CD8-positive, alpha-beta memory T cell (primary cell): ENCODE data around the gene NRDE2. TPM values are rescaled to one million over a fixed set of nuclear protein-coding genes. Genes with fewer than 3 reads are reported as not detected.

ENCODE experiments used
- CTCF ChIA-PET: fragments of 350-600 bp; sonication (Branson Sonifier 250); formaldehyde crosslinking; loops from one replicate; lab custom pipeline; 2021; ENCODE audit warnings: antibody characterized with exemption; lab: Charles Lee
- POLR2A ChIA-PET: fragments of 350-600 bp; sonication (Branson Sonifier 250); formaldehyde crosslinking; loops from one replicate; lab custom pipeline; 2021; ENCODE audit warnings: antibody characterized with exemption; lab: Charles Lee
- DNase-seq, 5 donors: peaks; one replicate each; pipeline versions ENCODE4 v3.0.0 to v3.0.0-alpha.2; 2020 to 2022; ENCODE audit warnings: mixed read lengths in 1 of 5
- H3K27ac ChIP-seq: one replicate; pipeline ENCODE4 v1.7.0; 2013; ENCODE audit warnings: low read depth, mild to moderate bottlenecking, low read length, moderate library complexity
- H3K27me3 ChIP-seq: 2 replicates; pipeline ENCODE4 v1.7.0; 2013; ENCODE audit warnings: low read length, mild to moderate bottlenecking; ENCODE audit not compliant: insufficient read depth, poor library complexity, severe bottlenecking
- H3K36me3 ChIP-seq: 2 replicates; pipeline ENCODE4 v1.7.0; 2013; ENCODE audit warnings: mild to moderate bottlenecking, low read length, moderate library complexity; ENCODE audit not compliant: insufficient read depth
- H3K4me1 ChIP-seq: 2 replicates; pipeline ENCODE4 v1.7.0; 2013; ENCODE audit warnings: mild to moderate bottlenecking, low read length, moderate library complexity; ENCODE audit not compliant: insufficient read depth
- H3K4me3 ChIP-seq: 2 replicates; pipeline ENCODE4 v1.7.0; 2013; ENCODE audit warnings: mild to moderate bottlenecking, low read length
- H3K9me3 ChIP-seq: 2 replicates; pipeline ENCODE4 v1.7.0; 2013; ENCODE audit warnings: mild to moderate bottlenecking, low read length
- H3K27ac Mint-ChIP-seq, 8 donors: one replicate each; pipeline ENCODE4 v1.8.0; 2020 to 2021; ENCODE audit warnings: mixed read lengths in 8 of 8, mild to moderate bottlenecking in 6 of 8, inconsistent platforms in 3 of 8, moderate library complexity in 3 of 8
- H3K27me3 Mint-ChIP-seq, 2 donors: one replicate each; pipeline ENCODE4 v1.8.0; 2020 to 2021; ENCODE audit warnings: mixed read lengths in 2 of 2, mild to moderate bottlenecking in 1 of 2, moderate library complexity in 1 of 2
- H3K36me3 Mint-ChIP-seq, 3 donors: one replicate each; pipeline ENCODE4 v1.8.0; 2020 to 2021; ENCODE audit warnings: mixed read lengths in 3 of 3, inconsistent platforms in 1 of 3, mild to moderate bottlenecking in 1 of 3
- H3K4me1 Mint-ChIP-seq, 3 donors: one replicate each; pipeline ENCODE4 v1.8.0; 2020 to 2021; ENCODE audit warnings: mixed read lengths in 3 of 3, inconsistent platforms in 1 of 3, mild to moderate bottlenecking in 1 of 3
- H3K4me3 Mint-ChIP-seq, 7 donors: one replicate each; pipeline ENCODE4 v1.8.0; 2020 to 2021; ENCODE audit warnings: mixed read lengths in 7 of 7, mild to moderate bottlenecking in 6 of 7, moderate library complexity in 4 of 7, inconsistent platforms in 2 of 7
- H3K9me3 Mint-ChIP-seq, 5 donors: one replicate each; pipeline ENCODE4 v1.8.0; 2020 to 2022; ENCODE audit warnings: mixed read lengths in 5 of 5, mild to moderate bottlenecking in 3 of 5, moderate library complexity in 2 of 5, inconsistent platforms in 1 of 5
- polyA plus RNA-seq: library from polyadenylated mRNA; unstranded; fragments of 300-500 nt; fragmentation: Illumina TruSeq; gene quantifications from one replicate; pipeline ENCODE4 v1.2.3, GENCODE V29; 2021
- total RNA-seq, 2 experiments: library from RNA; stranded (reverse); gene quantifications; one replicate each; pipeline ENCODE4 v1.2.3, GENCODE V29; 2021

NRDE2 gene
- total and polyA plus RNA-seq, 3 experiments from 2014 or later = 10.7 to 28.7 (median 25.8) TPM

DNA sequence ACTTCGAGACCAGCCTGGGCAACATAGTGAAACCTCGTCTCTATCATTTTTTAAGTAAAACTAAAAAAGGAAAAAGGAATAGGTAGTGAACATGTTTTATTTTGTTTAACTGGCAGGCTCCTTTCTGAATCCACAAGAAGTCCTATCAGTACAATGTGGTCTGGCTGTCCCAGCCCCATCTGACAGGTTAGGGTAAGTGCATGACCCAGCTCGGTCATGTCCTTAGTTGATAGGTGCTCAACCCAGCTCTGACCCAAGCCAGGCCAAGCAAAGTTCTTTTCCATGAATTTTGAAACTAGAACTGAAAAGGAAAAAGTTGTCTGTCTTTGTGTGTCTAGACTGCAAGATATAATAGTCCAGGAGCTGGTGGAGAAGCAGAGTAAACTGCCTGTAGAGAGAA is 4.7 kb upstream of the NRDE2 start:
- Histone ChIP-seq H3K27me3 (no peaks in the 10 kb centered on the region), H3K9me3 (no peaks in the 10 kb centered on the region), H3K27ac (no peak overlapping the region), H3K4me3 (no peak overlapping the region), H3K4me1 (peaks cover 1% of the 10 kb centered on the region), H3K36me3 (no peaks in the 10 kb centered on the region)
- ChIA-PET CTCF (no interaction called here), POLR2A (no interaction called here)
- peaks cover 0 to 7% (median 4%) of the 10 kb centered on the region in 3 donors for H3K36me3 Mint-ChIP-seq
- no peak overlapping the region for H3K27ac Mint-ChIP-seq
- peaks cover 29 to 47% of the 10 kb centered on the region in 2 donors for H3K27me3 Mint-ChIP-seq
- no peak overlapping the region for H3K4me3 Mint-ChIP-seq
- H3K9me3 Mint-ChIP-seq = no peaks in the 10 kb centered on the region
- peaks cover 11% of the 10 kb centered on the region in 3 donors for H3K4me1 Mint-ChIP-seq
- DNase-seq = no peak

DNA sequence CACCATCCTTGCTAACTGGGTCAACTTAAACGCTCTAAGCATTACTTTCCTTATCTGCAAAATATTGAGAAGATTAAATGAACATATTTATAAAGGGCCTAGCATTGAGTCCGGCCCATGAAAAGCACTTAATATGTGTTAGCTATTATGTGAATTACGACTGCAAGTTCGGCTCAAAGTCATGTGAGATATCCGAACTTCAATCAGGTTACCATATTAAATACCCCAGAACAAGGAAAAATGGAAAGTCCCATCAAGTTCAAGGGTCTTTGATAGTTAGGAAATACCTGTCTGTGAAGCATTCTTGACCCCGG is 487 bp upstream of the NRDE2 start:
- H3K27ac ChIP-seq = peak overlapping the region; percentile 3
- no peaks in the 10 kb centered on the region for H3K9me3 ChIP-seq
- Mint-ChIP-seq H3K9me3 (no peaks in the 10 kb centered on the region), H3K4me3 (peak overlapping the region; percentile 89 to 97 (median 92)), H3K36me3 (peaks cover 0 to 18% (median 1%) of the 10 kb centered on the region in 3 donors), H3K27ac (peak overlapping the region; percentile 86 to 99 (median 95)), H3K4me1 (peaks cover 27 to 40% (median 35%) of the 10 kb centered on the region in 3 donors), H3K27me3 (peaks cover 18 to 22% of the 10 kb centered on the region in 2 donors)
- ChIA-PET CTCF (no interaction called here), POLR2A (interaction anchor here (2.2 kb wide), 1 partner anchor 51 kb away, joined by 14 read pairs; no protein-coding TSS in a partner anchor)
- peaks cover 14% of the 10 kb centered on the region for H3K4me1 ChIP-seq
- no peak for DNase-seq
- peak overlapping the region; percentile 64 for H3K4me3 ChIP-seq
- no peaks in the 10 kb centered on the region for H3K27me3 ChIP-seq
- H3K36me3 ChIP-seq = no peaks in the 10 kb centered on the region

DNA sequence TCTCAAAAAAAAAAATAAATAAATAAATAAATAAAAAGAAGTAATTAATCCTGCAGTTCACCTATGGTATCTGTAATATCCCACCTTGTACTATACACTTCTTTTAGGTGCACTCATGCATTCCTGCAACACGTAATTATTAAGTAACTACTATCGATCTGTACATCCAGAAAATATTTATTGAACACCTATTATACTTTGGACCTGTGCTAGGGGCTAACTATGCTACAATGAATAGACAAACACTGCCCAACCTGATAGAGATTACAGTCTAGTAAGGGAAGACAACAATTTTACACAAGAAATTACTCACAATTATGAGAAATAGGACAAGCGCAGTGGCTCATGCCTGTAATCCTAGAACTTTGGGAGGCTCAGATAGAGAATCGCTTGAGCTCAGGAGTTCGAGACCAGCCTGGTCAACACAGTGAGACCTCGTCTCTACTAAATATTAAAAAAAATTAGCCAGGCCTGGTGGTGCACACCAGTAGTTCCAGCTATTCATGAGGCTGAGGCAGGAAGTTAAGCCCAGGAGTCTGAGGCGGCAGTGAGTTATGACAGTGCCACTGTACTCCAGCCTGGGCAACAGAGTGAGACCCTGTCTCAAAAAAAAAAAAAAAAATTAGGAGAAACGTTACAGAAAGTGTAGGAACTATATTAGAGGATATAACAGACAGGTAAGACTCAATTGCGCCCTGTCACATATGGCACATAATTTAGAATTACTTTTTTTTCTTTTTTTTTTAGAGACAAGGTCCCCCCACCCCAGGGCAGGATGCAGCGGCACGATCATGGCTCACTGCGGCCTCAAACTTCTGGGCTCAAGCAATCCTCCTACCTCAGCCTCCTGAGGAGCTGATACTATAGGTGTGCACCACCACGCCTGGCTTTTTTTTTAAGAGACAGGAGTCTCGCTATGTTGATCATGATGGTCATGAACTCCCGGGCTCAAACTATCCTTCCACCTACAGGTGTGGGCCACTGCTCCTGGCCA is 1.2 kb downstream of the NRDE2 start:
- POLR2A ChIA-PET = interaction anchor here (0.6 to 2.2 kb wide), 6 partner anchors 13 to 69 kb away, joined by 3 to 14 read pairs (median 4); partner anchors contain the start of gene CALM1
- H3K36me3 Mint-ChIP-seq = peaks cover 0 to 24% (median 3%) of the 10 kb centered on the region in 3 donors
- Histone ChIP-seq H3K27ac (peak overlapping the region; percentile 60), H3K4me3 (peak overlapping the region; percentile 64), H3K4me1 (peaks cover 14% of the 10 kb centered on the region), H3K27me3 (no peaks in the 10 kb centered on the region), H3K9me3 (no peaks in the 10 kb centered on the region), H3K36me3 (no peaks in the 10 kb centered on the region)
- peak overlapping the region; percentile 89 to 97 (median 92) for H3K4me3 Mint-ChIP-seq
- H3K27ac Mint-ChIP-seq = peak overlapping the region; percentile 86 to 99 (median 95)
- CTCF ChIA-PET = interaction anchor here (0.7 to 1.1 kb wide), 5 partner anchors 9 to 428 kb away, joined by 3 to 4 read pairs (median 3); no protein-coding TSS in a partner anchor
- no peaks in the 10 kb centered on the region for H3K9me3 Mint-ChIP-seq
- H3K27me3 Mint-ChIP-seq = peaks cover 6 to 8% of the 10 kb centered on the region in 2 donors
- DNase-seq = no peak
- peaks cover 31 to 45% (median 43%) of the 10 kb centered on the region in 3 donors for H3K4me1 Mint-ChIP-seq

DNA sequence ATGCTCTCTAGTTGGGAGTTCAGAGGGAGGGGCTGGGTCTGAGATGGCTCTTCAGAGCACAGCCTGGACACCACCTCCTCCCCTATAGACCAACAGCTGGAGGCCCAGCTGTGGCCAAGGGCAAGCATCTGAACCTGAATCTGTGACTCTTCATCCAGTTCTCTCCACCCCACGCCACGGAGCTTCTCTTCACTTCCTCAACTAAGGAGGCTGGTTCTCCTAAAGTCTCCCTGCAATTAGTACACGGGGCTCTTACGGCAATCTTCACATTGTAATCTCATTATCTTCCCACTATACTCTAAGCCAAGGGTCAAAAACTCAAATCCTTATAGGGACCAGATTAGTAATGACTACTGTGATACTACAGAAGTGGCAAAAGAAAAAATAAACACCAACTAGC is 9.8 kb downstream of the NRDE2 start:
- H3K27ac Mint-ChIP-seq = peak overlapping the region in 2 of 8 donors; percentile 16 to 51
- H3K4me3 ChIP-seq = no peak overlapping the region

DNA sequence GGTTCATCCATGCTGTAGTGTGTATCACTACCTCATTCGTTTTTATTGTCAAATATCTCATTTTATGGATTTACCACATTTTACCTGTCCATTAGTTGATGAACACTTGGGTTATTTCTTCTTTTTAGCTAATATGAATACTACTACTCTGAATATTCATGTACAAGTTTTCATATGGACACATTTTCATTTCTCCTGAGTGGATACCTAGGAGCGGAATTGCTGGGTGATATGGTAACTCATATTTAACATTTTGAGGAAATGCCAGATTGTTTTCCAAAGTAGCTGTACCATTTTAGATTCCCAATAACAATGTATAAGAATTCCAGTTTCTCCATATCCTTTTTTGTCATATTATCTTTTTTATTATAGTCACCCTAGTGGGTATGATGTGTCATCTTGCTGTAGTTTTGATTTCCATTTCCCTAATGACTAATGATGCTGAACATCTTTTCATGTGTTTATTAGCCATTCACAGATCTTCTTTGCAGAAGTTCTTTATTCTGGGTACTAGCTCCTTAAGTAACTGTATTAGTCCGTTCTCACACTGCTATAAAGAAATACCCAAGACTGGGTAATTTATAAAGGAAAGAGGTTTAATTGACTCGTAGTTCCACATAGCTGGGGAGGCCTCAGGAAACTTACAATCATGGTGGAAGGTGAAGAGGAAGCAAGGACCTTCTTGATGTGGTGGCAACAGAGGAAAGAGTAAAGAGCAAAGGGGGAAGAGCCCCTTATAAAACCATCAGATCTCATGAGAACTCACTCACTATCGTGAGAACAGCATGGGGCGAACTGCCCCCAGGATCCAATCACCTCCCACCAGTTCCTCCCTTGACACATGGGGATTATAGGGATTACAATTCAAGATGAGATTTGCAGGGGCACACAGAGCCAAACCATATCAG is 11.9 kb downstream of the NRDE2 start:
- no peaks in the 10 kb centered on the region for H3K27me3 Mint-ChIP-seq
- peaks cover 9 to 50% (median 20%) of the 10 kb centered on the region in 3 donors for H3K36me3 Mint-ChIP-seq
- H3K4me3 Mint-ChIP-seq = no peak overlapping the region
- ChIA-PET CTCF (interaction anchor here (1.1 to 1.5 kb wide), 2 partner anchors 11 to 80 kb away, joined by 3 to 4 read pairs; no protein-coding TSS in a partner anchor), POLR2A (no interaction called here)
- H3K27ac ChIP-seq = no peak overlapping the region
- H3K4me1 ChIP-seq = no peaks in the 10 kb centered on the region
- H3K4me1 Mint-ChIP-seq = peaks cover 21 to 41% (median 32%) of the 10 kb centered on the region in 3 donors
- DNase-seq = no peak
- H3K9me3 Mint-ChIP-seq = no peaks in the 10 kb centered on the region
- peaks cover 16% of the 10 kb centered on the region for H3K36me3 ChIP-seq
- no peaks in the 10 kb centered on the region for H3K9me3 ChIP-seq
- H3K4me3 ChIP-seq = no peak overlapping the region
- H3K27me3 ChIP-seq = no peaks in the 10 kb centered on the region
- H3K27ac Mint-ChIP-seq = no peak overlapping the region

More for the DNA sequence above, 9.8 kb downstream of the NRDE2 start:
- Histone ChIP-seq H3K27me3 (no peaks in the 10 kb centered on the region), H3K27ac (no peak overlapping the region), H3K9me3 (no peaks in the 10 kb centered on the region), H3K36me3 (peaks cover 7% of the 10 kb centered on the region), H3K4me1 (no peaks in the 10 kb centered on the region)
- no peak for DNase-seq
- Mint-ChIP-seq H3K4me3 (no peak overlapping the region), H3K36me3 (peaks cover 5 to 44% (median 14%) of the 10 kb centered on the region in 3 donors), H3K9me3 (no peaks in the 10 kb centered on the region), H3K27me3 (no peaks in the 10 kb centered on the region), H3K4me1 (peaks cover 25 to 48% (median 46%) of the 10 kb centered on the region in 3 donors)
- POLR2A ChIA-PET = no interaction called here
- CTCF ChIA-PET = interaction anchor here (0.7 to 1.0 kb wide), 2 partner anchors 9 to 115 kb away, joined by 3 read pairs; partner anchors contain the start of gene NRDE2

DNA sequence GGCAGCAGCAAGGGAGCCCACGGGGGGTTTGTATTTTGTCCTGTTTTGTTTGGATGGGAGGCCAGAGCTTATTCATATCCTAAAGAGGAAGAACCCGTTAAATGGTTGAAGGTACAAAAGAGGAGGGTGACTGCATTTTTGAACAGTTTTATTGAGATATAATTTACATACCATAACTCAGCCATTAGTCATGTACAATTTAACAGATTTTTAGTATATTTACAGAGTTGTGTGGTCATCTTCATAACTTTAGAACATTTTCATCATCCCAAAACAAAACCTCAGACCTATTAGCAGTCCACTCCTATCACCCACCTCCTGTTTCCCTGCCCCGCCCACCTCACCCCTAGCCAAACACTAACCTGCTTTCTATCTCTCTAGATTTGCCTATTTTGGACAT is 12.6 kb downstream of the NRDE2 start:
- H3K4me3 Mint-ChIP-seq = no peak overlapping the region
- no peaks in the 10 kb centered on the region for H3K4me1 ChIP-seq
- CTCF ChIA-PET = interaction anchor here (1.1 to 1.5 kb wide), 2 partner anchors 12 to 80 kb away, joined by 3 to 4 read pairs; no protein-coding TSS in a partner anchor

DNA sequence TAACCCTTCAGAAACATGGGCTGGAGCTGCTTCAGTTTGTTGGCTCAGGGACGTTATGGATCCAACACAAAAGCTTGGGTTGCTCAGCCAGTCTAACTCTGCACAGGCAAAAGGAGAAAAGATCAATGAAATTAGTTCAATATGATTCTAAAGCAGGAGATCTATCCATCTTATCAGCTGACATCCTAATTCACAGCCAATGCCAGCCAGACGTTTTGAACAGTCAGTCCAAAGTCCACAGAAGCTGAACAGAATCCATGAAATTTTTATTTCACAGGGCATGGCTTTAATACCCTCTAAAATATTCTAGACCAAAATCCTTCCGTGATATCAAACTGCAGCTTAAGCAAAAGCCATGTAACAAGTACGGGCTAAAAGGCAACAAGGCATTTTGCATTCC is 13.7 kb downstream of the NRDE2 start:
- no peak for DNase-seq
- Histone ChIP-seq H3K9me3 (no peaks in the 10 kb centered on the region), H3K4me1 (no peaks in the 10 kb centered on the region), H3K4me3 (no peak overlapping the region), H3K27me3 (no peaks in the 10 kb centered on the region), H3K36me3 (peaks cover 16% of the 10 kb centered on the region), H3K27ac (no peak overlapping the region)
- Mint-ChIP-seq H3K9me3 (no peaks in the 10 kb centered on the region), H3K4me1 (peaks cover 14 to 27% (median 23%) of the 10 kb centered on the region in 3 donors), H3K4me3 (no peak overlapping the region), H3K36me3 (peaks cover 18 to 59% (median 21%) of the 10 kb centered on the region in 3 donors), H3K27me3 (no peaks in the 10 kb centered on the region), H3K27ac (no peak overlapping the region)
- ChIA-PET CTCF (no interaction called here), POLR2A (interaction anchor here (0.6 kb wide), 2 partner anchors 12 to 1103 kb away, joined by 3 to 4 read pairs; no protein-coding TSS in a partner anchor)

More for the DNA sequence above, 12.6 kb downstream of the NRDE2 start:
- DNase-seq = no peak
- Histone ChIP-seq H3K4me3 (no peak overlapping the region), H3K36me3 (peaks cover 16% of the 10 kb centered on the region), H3K27me3 (no peaks in the 10 kb centered on the region), H3K9me3 (no peaks in the 10 kb centered on the region), H3K27ac (no peak overlapping the region)
- no peaks in the 10 kb centered on the region for H3K9me3 Mint-ChIP-seq
- peaks cover 10 to 53% (median 20%) of the 10 kb centered on the region in 3 donors for H3K36me3 Mint-ChIP-seq
- POLR2A ChIA-PET = no interaction called here
- H3K27ac Mint-ChIP-seq = no peak overlapping the region
- H3K4me1 Mint-ChIP-seq = peaks cover 18 to 37% (median 28%) of the 10 kb centered on the region in 3 donors
- H3K27me3 Mint-ChIP-seq = no peaks in the 10 kb centered on the region
